Epithelial cell of proximal tubule (primary cell): ENCODE data around the gene STYXL1. TPM values are rescaled to one million over a fixed set of nuclear protein-coding genes. Genes with fewer than 3 reads are reported as not detected.

ENCODE experiments used
- DNase-seq: peaks from one replicate; pipeline ENCODE4 v3.0.0-alpha.2; 2011; ENCODE audit warnings: low read depth
- H3K4me3 ChIP-seq: 2 replicates; pipeline ENCODE4 v1.5.1; 2011; ENCODE audit warnings: low read depth, mild to moderate bottlenecking, low read length
- CTCF ChIP-seq: conservative IDR thresholded peaks from 2 replicates; pipeline ENCODE4 v1.5.1; 2012; ENCODE audit warnings: low read depth, mild to moderate bottlenecking, low read length
- total RNA-seq: library from RNA; depleted of rRNA; stranded (reverse); fragments of >200 nt; gene quantifications from 2 replicates; pipeline ENCODE4 v1.2.3, GENCODE V29; 2015

STYXL1 gene
- total RNA-seq, 1 donor from 2014 or later: 78.0 TPM

DNA sequence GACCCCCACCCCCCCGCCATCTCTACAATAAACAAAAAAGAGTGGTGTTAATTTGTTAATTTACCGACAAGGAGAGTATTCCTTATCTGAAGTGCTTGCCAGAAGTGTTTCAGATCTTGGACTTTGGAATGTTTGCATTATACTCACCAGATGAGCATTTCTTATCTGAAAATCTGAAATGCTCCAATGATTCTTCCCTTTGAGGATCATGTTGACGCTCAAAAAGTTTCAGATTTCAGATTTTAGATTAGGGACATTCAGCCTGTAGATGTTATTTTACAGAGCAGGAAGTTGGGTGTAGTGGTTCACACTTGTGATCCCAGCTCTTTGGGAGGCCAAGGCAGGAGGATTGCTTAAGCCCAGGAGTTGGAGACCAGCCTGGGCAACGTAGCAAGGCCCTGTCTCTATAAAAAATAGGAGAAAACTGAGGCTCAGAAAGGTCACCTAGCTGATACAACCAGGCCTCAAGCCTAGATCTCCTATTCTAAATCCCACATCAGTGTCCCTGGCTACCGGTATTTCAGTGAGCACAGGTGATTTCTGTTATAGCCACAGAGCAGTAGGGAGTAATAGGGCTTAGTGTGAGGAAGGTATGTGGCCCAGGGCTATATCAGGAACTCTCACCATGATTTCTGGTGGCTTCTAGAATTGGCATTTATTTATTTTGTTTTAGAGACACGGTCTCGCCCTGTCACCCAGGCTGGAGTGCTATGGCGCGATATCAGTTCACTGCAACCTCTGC, 88.8 kb downstream of the STYXL1 start:
- H3K4me3 ChIP-seq: no peak overlapping the region
- no peak for DNase-seq
- no peak for TF ChIP-seq CTCF

DNA sequence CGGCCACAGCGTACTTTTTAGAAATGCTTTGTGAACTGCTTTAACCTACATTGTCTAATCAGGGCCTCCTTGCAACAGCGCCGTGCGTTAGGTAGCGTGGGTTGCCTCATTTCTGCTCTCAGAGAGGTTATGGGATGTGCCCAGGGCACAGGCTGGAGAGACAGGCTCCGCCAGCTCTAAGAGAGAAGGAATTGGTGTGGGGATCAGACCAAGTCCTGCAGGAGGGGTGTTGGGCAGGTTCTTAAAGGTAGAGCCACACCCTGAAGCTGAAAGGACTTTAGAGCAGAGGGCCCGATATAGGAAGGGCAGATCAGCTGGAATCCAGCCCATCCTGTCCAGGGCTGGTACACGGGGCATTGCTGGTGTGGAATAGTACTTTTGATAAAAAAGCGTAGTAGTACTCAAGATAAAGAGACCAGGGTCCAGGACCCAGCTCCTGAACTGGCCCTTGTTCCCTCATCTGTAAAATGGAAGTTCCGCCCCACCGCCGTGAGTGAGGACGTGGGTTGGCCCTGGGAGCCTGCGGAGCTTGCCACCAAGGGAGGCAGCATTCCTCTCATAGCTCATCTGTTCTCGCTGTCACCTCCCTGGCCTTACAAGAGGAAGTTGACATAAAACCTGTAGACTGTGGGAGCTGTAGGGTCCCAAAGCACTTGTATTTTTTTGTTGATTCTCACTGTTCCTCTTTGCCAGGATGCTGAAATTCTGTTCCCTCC, 90.6 kb downstream of the STYXL1 start:
- DNase-seq: no peak
- H3K4me3 ChIP-seq: no peak overlapping the region
- no peak for TF ChIP-seq CTCF

DNA sequence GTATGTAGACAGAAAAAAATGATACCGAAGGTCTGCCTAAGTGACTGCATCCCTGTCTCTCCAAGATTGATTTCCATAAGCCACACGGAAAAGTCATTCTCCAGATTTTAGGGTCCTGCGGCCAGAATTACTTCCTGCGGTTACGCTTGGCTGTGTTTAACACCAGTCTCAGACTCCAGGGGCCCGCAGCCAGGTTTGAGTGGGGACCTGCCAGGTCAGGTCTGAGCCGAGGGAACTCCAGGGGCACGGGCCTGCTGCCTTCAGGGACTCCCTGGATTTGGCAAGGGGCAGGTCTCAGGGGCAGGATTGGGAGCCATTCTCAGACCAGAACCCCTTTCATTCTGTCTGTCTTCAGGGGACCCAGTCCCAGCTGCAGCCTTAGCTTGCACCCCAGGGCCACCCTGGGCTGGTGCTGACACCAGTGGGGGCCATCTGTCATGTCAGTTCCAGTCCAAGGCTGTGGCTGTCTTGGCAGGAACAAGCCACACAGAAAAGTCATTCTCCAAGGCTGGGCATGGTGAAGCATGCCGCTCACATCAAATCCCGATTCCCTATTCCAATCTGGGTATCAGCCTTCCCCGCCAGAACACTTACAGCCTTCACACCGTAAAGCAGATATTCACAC, 92.4 kb downstream of the STYXL1 start:
- DNase-seq: no peak
- TF ChIP-seq CTCF: no peak
- no peak overlapping the region for H3K4me3 ChIP-seq

DNA sequence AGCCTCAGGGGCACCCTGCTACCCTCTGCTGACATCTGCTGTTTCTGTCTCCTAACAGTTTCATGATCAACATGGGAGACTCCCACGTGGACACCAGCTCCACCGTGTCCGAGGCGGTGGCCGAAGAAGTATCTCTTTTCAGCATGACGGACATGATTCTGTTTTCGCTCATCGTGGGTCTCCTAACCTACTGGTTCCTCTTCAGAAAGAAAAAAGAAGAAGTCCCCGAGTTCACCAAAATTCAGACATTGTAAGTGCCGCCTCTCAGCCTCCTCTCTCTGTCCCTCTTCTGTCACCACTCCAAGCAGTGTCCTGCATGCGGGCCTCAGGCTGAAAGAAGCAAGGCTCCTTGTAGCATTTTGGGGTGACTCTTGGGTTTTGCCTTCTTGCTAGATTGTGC, 93.9 kb downstream of the STYXL1 start:
- no peak overlapping the region for H3K4me3 ChIP-seq
- no peak for DNase-seq
- no peak for TF ChIP-seq CTCF

- no peak for TF ChIP-seq CTCF
- no peak for DNase-seq
- H3K4me3 ChIP-seq: no peak overlapping the region
Measured at GRCh38 chr7:75953431-75953830, 94.4 kb downstream of the STYXL1 start.

- no peak for TF ChIP-seq CTCF
- DNase-seq: peak; percentile 85
- H3K4me3 ChIP-seq: no peak overlapping the region
Measured at GRCh38 chr7:75951506-75951905, 96.3 kb downstream of the STYXL1 start.
